ENCODE results near the gene CTU2.

CTU2 gene

DNA sequence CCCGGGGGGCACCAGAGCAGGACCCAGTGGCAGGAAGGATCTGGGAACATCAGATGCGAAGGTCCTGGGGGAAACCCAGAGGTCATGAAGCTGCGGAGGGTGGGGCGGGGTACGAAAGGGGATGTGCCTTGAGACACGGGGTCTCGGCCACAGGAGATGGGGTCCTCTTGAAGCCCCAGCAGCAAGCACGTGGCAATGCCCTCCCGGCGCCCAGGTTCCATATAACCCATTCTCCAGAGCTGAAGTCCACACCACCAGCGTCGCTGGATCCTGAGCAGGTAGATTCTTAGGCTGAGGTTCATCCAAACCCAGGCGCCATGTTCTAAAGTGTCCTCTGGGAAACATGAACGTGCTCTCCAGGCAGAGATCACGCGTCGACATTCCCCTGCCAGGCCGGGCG is 57.8 kb downstream of the CTU2 start:
- no peak for DNase-seq

DNA sequence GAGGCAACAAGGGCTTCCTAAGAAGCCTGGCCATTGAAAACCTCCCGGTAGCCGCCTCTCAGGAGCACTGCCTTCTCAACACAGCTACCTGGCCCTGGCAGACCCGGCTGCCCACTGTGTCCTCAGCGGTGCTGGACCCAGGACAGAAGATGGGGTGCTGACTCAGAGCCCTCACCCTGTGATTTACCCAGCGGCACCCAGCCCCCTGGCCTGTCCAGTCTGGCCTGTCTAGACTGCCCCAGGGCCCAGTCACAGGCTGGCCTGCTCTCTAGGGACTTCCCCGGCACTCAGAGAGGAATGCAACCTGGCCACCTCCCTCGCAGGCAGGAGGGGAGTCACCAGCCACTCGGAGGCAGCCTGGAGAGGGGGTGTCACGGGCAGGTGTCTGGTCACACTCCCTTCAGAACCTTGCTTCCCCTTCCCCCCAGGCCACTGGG is 58.6 kb downstream of the CTU2 start:
- no peak for DNase-seq

Data from activated CD4-positive, alpha-beta T cell treated with anti-CD3 and anti-CD28 coated beads, Interleukin-2, amount 50 U/mL, for 16 hours (primary cell).